Measurements from ENCODE around the gene RFX1.

DNA sequence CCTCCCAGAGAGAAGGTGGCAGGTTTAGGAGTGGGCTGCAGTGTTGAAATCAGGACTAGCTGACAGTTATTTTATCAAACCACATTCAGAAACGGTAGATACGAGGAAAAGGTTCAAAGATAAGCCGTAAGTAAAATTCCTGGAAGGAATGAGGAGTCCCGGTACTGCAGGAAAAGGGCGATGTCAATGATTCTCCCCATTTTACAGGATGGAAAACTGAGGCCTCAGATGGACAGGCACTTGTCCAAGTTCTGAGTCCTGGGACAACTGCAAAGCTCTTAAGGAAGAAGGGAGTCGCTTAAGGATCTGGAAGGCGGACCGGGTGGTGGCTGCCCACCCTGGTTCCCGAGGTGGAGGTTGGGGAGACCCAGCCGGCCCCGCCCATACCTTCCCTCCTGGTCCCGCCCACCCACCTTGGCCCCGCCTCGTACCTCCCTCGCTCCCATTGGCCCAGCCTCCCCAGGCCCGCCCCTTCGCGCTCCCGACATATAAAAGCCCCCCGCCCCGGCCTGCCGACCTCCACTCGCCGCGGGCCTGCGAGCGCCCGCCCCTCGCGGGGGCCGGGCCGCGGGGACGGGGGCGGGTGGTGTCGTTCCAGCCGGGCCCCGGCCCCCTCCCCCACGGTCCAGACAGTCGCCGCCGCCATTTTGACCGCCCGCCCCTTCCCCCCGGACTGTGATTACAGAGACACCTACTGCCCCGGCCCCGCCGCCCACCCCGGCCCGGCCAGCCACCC, 603 bp downstream of the RFX1 start:
- TF ChIP-seq, protein P1, sequence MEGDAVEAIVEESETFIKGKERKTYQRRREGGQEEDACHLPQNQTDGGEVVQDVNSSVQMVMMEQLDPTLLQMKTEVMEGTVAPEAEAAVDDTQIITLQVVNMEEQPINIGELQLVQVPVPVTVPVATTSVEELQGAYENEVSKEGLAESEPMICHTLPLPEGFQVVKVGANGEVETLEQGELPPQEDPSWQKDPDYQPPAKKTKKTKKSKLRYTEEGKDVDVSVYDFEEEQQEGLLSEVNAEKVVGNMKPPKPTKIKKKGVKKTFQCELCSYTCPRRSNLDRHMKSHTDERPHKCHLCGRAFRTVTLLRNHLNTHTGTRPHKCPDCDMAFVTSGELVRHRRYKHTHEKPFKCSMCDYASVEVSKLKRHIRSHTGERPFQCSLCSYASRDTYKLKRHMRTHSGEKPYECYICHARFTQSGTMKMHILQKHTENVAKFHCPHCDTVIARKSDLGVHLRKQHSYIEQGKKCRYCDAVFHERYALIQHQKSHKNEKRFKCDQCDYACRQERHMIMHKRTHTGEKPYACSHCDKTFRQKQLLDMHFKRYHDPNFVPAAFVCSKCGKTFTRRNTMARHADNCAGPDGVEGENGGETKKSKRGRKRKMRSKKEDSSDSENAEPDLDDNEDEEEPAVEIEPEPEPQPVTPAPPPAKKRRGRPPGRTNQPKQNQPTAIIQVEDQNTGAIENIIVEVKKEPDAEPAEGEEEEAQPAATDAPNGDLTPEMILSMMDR (IDR thresholded peaks at IDR 0.05; ENCODE audit: low read depth, low read length, poor library complexity, severe bottlenecking) = no peak
- TF ChIP-seq EZH2phosphoT487 (IDR thresholded peaks at IDR 0.05; ENCODE audit: borderline replicate concordance, low read length) = no peak

Data from DOHH2 (cell line).